Adrenal gland (tissue), 12 donors: ENCODE results near the gene CNFN. TPM values are rescaled to one million over a fixed set of nuclear protein-coding genes. Genes with fewer than 3 reads are reported as not detected.

Source experiments
- DNase-seq, 7 donors: peaks; one replicate each; pipeline ENCODE4 v3.0.0-alpha.2; 2019 to 2020
- H3K27ac ChIP-seq, 5 donors: fragments of 200-600 bp; sonication (generic) in 4 of 5; 1 replicate in 3 of 5; 2 replicates in 2 of 5; pipeline versions ENCODE4 v1.5.1 to v1.8.0; 2016 to 2020; ENCODE audit warnings: mild to moderate bottlenecking in 1 of 5
- H3K27me3 ChIP-seq: fragments of 200-600 bp; 2 replicates; pipeline ENCODE4 v1.8.0; 2021
- H3K36me3 ChIP-seq, 2 donors: fragments of 200-600 bp; replicated peaks in 1 of 2; 1 replicate in 1 of 2; 2 replicates in 1 of 2; pipeline versions ENCODE4 v1.5.1 to v1.8.0; 2018 to 2022
- H3K4me1 ChIP-seq, 2 donors: fragments of 200-600 bp; replicated peaks in 1 of 2; 1 replicate in 1 of 2; 2 replicates in 1 of 2; pipeline versions ENCODE4 v1.5.1 to v1.8.0; 2018 to 2021
- H3K4me3 ChIP-seq, 4 donors: fragments of 200-600 bp; sonication (generic) in 3 of 4; one replicate each; pipeline ENCODE4 v1.5.1; 2016 to 2018
- H3K9me3 ChIP-seq, 3 donors: fragments of 200-600 bp; sonication (generic) in 1 of 3; replicated peaks in 1 of 3; 1 replicate in 2 of 3; 2 replicates in 1 of 3; pipeline versions ENCODE4 v1.5.1 to v1.8.0; 2016 to 2021
- POLR2A ChIP-seq, 2 donors: fragments of 450-650 bp; IDR thresholded peaks; one replicate each; pipeline ENCODE4 v1.6.1; 2017; ENCODE audit warnings: antibody characterized with exemption in 2 of 2, mild to moderate bottlenecking in 2 of 2, moderate library complexity in 1 of 2
- WGBS, 4 donors: extraction: QIAGEN DNeasy Blood & Tissue Kit in 2 of 4; methylation state at CpG; one replicate each; pipeline versions ENCODE4 v1.1.5 to v1.1.7; 2013 to 2017; 5-methylcytosine and 5-hydroxymethylcytosine counted together
- intact Hi-C, 2 donors: fragments of 100-400 bp; cut with DNase I; formaldehyde crosslinking; loops; one replicate each; pipeline versions ENCODE4 v1.14.1 to v1.15.0; 2022 to 2023
- polyA plus RNA-seq, 3 donors: library from polyadenylated mRNA; stranded (reverse); fragments of 200-250 nt in 2 of 3; fragments of 350-450 nt in 1 of 3; fragmentation: Illumina TruSeq in 1 of 3; extraction: RNeasy Lipid Tissue Mini Kit (QIAGEN cat#74804) in 1 of 3; gene quantifications; one replicate each; pipeline ENCODE4 v1.2.3, GENCODE V29; 2013 to 2014
- total RNA-seq, 9 donors: library from RNA; depleted of rRNA in 4 of 9; stranded (reverse); fragments of >200 nt in 4 of 9; fragments of 120-200 nt in 1 of 9; fragmentation: NEBNext Ultra II Directional in 1 of 9; extraction: Animal tissue kit (Norgen Biotek cat#: 25700) in 1 of 9; gene quantifications; one replicate each; pipeline versions ENCODE4 v1.1.0 to v1.2.4, GENCODE V29; 2013 to 2023
- TF ChIP-seq, protein P1 (sequence below), 6 experiments: fragments of 450-650 bp in 4 of 6; fragments of 200-600 bp in 2 of 6; sonication (generic) in 1 of 6; IDR thresholded peaks; 1 replicate in 5 of 6; 2 replicates in 1 of 6; pipeline versions ENCODE4 v1.5.1 to v1.8.0; 2016 to 2021; ENCODE audit warnings: antibody characterized with exemption in 6 of 6, mild to moderate bottlenecking in 2 of 6, moderate library complexity in 1 of 6
- donor health status: healthy with polysubstance abuse.
- donor health status: Bipolar disorder and iron deficiency.
- donor health status: DM: yes; HTN: yes; CAD: no.
- donor health status: DM: no; HTN: no; CAD: no.
- donor health status: DM: no; HTN: no; CAD: no.
- donor health status: DM: yes; HTN: yes; CAD: no.

CNFN gene
- total and polyA plus RNA-seq, 12 donors = 0.78 to 20.9 (median 3.5) TPM; not detected in 2

DNA sequence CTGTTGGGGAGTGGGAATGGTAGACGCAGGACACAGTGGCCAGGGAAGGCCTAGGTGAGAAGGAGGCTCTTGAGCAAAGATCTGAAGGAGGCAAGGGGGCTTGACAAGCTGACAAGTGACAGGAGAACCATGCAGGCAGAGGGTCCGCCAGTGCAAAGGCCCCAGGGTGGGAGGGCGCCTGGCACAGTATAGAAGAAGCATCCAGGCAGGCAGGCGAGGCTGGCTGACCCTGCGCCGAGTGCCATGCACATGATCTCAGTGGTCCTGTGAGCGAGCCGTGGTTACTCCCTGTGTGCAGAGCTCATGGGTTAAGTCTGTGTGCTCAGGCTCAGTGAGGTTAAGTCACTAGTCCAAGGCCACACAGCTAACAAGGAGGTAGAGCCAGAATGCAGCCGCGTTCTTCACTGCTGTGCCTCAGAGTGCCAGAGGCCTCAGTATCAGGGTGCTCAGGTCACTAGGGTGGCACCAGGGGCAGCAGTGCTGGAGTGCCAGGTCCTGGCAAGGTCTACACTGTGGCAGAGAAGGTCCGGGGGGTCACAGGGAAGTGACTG, 15.2 kb downstream of the CNFN start:
- 84 to 98% (median 91%) methylated on average over 6 to 11 of the region's 11 CpGs for WGBS, 4 donors
- H3K36me3 ChIP-seq = peaks cover 0 to 7% of the 10 kb centered on the region in 2 donors
- no peaks in the 10 kb centered on the region for H3K9me3 ChIP-seq
- intact Hi-C loops = no loop called here
- no peak for DNase-seq
- H3K4me3 ChIP-seq = no peak overlapping the region
- H3K27ac ChIP-seq = no peak overlapping the region
- TF ChIP-seq POLR2A (IDR thresholded peaks at IDR 0.05) = no peak
- TF ChIP-seq, protein P1, sequence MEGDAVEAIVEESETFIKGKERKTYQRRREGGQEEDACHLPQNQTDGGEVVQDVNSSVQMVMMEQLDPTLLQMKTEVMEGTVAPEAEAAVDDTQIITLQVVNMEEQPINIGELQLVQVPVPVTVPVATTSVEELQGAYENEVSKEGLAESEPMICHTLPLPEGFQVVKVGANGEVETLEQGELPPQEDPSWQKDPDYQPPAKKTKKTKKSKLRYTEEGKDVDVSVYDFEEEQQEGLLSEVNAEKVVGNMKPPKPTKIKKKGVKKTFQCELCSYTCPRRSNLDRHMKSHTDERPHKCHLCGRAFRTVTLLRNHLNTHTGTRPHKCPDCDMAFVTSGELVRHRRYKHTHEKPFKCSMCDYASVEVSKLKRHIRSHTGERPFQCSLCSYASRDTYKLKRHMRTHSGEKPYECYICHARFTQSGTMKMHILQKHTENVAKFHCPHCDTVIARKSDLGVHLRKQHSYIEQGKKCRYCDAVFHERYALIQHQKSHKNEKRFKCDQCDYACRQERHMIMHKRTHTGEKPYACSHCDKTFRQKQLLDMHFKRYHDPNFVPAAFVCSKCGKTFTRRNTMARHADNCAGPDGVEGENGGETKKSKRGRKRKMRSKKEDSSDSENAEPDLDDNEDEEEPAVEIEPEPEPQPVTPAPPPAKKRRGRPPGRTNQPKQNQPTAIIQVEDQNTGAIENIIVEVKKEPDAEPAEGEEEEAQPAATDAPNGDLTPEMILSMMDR (IDR thresholded peaks at IDR 0.05) = no peak
- H3K4me1 ChIP-seq = no peaks in the 10 kb centered on the region
- H3K27me3 ChIP-seq = no peaks in the 10 kb centered on the region

DNA sequence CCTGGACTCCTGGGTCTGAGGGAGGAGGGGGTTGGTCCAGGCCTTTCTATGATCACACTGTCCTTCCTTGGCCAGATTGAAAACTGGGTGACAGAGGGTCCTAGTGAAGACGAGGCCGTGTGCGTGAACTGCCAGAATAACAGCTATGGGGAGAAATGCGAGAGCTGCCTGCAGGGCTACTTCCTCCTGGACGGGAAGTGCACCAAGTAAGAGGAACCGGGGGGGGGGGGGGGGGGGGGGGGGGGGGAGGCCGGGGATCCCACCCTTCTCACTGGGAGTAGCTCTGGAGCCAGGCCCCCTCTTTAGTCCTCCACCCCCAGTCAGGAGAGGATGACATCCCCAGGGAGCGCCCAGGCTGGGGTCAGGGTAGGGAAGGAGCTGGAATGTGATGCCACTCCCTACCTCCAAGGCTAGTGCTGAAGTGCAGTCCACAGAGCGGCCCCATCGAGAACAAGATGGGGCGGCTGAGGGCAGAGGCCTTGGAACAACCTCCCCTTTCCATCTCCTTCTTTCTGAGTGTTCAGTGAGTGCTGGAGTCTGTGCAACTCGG, 19.4 kb downstream of the CNFN start:
- DNase-seq = no peak
- no peaks in the 10 kb centered on the region for H3K4me1 ChIP-seq
- intact Hi-C loops = no loop called here
- 74 to 86% (median 78%) methylated on average over 8 to 12 of the region's 12 CpGs for WGBS, 4 donors
- H3K4me3 ChIP-seq = no peak overlapping the region
- H3K36me3 ChIP-seq = peaks cover 0 to under 1% of the 10 kb centered on the region in 2 donors
- no peaks in the 10 kb centered on the region for H3K9me3 ChIP-seq
- TF ChIP-seq, protein P1 (IDR thresholded peaks at IDR 0.05) = no peak
- TF ChIP-seq POLR2A (IDR thresholded peaks at IDR 0.05) = no peak
- H3K27me3 ChIP-seq = no peaks in the 10 kb centered on the region
- H3K27ac ChIP-seq = no peak overlapping the region

DNA sequence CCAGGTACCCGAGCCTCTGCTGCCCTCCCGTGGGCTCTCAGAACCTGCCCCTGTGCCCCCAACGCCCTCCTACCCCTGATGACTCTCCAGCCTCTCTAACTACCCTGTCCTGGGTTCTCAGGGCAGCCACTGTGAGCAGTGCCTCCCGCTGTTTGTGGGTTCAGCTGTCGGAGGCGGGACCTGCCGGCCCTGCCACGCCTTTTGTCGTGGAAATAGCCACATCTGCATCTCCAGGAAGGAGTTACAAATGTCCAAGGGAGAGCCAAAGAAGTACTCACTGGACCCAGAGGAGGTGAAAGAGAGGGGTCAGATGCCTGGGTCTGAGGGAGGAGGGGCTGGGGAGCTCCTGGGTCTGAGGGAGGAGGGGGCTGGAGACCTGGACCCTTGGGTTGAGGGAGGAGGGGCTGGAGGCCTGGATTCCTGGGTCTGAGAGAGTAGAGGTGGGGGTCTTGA, 20.0 kb downstream of the CNFN start:
- intact Hi-C loops = no loop called here
- H3K27me3 ChIP-seq = no peaks in the 10 kb centered on the region
- no peak overlapping the region for H3K4me3 ChIP-seq
- WGBS, 4 donors = 82 to 88% (median 85%) methylated on average over 8 to 9 of the region's 9 CpGs
- H3K36me3 ChIP-seq = no peaks in the 10 kb centered on the region
- H3K9me3 ChIP-seq = no peaks in the 10 kb centered on the region
- TF ChIP-seq, protein P1 (IDR thresholded peaks at IDR 0.05) = no peak
- TF ChIP-seq POLR2A (IDR thresholded peaks at IDR 0.05) = no peak
- no peak overlapping the region for H3K27ac ChIP-seq
- H3K4me1 ChIP-seq = no peaks in the 10 kb centered on the region
- no peak for DNase-seq

DNA sequence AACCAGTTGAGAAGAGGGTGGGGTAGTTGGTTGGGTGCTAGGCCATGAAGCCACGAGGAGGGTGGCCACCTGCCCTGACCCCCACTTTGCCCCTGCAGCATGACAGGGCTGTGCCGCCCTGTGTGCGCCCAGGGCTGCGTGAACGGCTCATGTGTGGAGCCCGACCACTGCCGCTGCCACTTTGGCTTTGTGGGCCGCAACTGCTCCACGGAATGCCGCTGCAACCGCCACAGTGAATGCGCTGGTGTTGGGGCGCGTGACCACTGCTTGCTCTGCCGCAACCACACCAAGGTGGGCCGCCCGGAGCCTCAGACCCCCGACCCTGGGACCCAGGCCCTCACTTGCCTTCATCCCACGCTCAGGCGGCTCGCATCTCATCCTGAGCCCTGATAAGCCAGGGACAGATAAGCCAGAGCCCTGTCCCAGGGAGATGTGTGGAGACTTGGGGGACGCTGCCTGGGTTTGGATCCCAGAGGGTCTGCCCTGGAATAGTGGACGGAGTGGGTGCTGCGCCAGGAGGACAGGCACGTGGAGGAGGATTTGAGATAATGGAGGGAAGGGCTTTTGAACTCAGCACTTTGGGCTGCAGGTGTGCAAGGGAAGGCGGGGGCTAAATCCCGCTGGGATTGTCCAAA, 20.5 kb downstream of the CNFN start:
- Histone ChIP-seq H3K4me3 (no peak overlapping the region), H3K36me3 (no peaks in the 10 kb centered on the region), H3K27me3 (no peaks in the 10 kb centered on the region), H3K4me1 (no peaks in the 10 kb centered on the region), H3K9me3 (no peaks in the 10 kb centered on the region), H3K27ac (no peak overlapping the region)
- WGBS, 4 donors = 90 to 97% (median 94%) methylated on average over 13 to 27 of the region's 27 CpGs
- TF ChIP-seq, protein P1 (IDR thresholded peaks at IDR 0.05) = no peak
- no peak for TF ChIP-seq POLR2A (IDR thresholded peaks at IDR 0.05)
- intact Hi-C loops = no loop called here
- no peak for DNase-seq
